ENCODE measurements around the gene CD58.

Gene CD58

DNA sequence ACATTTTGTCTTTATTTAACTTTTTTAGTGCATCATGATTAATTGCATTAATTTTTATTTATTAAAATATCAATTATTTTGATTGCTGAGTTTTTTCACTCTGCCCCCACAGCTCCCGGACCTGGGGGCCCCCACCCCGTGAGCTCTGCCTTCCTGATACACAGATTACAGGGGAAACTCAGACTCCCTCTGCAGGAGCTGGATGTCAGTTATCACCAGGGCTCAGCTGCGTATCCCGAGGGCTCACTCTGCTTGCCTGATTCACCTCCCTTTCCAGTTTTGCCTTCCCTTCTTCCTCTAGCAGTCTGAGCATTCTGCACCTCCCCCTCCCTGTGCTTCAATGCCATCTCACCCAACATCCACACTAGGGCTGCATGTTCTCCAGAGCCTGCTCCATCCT is 99.6 kb downstream of the CD58 start:
- Histone ChIP-seq H3K27me3 (replicated peaks; ENCODE audit: control insufficient read depth, insufficient read depth, low read length) (no peaks in the 10 kb centered on the region), H3K36me3 (ENCODE audit: control insufficient read depth, insufficient read depth, low read length) (no peaks in the 10 kb centered on the region), H3K4me3 (replicated peaks; ENCODE audit: low read depth, low read length) (no peak overlapping the region)
- no peak for DNase-seq (ENCODE audit: extremely low read depth, insufficient read length)
- no peak for TF ChIP-seq CTCF (IDR thresholded peaks at IDR 0.05; ENCODE audit: insufficient read depth, low read length, poor library complexity, severe bottlenecking)

- Histone ChIP-seq H3K27me3 (replicated peaks; ENCODE audit: control insufficient read depth, insufficient read depth, low read length) (no peaks in the 10 kb centered on the region), H3K4me3 (replicated peaks; ENCODE audit: low read depth, low read length) (no peak overlapping the region), H3K36me3 (ENCODE audit: control insufficient read depth, insufficient read depth, low read length) (no peaks in the 10 kb centered on the region)
- TF ChIP-seq CTCF (IDR thresholded peaks at IDR 0.05; ENCODE audit: insufficient read depth, low read length, poor library complexity, severe bottlenecking), result no peak
- DNase-seq (ENCODE audit: extremely low read depth, insufficient read length), result no peak
Observed at GRCh38 chr1:116470671-116471070, 100.2 kb downstream of the CD58 start.

GRCh38 chr1:116466810-116467557 is 103.8 kb downstream of the CD58 start:
- H3K36me3 ChIP-seq (ENCODE audit: control insufficient read depth, insufficient read depth, low read length), result no peaks in the 10 kb centered on the region
- H3K4me3 ChIP-seq (replicated peaks; ENCODE audit: low read depth, low read length), result no peak overlapping the region
- no peak for DNase-seq (ENCODE audit: extremely low read depth, insufficient read length)
- TF ChIP-seq CTCF (IDR thresholded peaks at IDR 0.05; ENCODE audit: insufficient read depth, low read length, poor library complexity, severe bottlenecking), result no peak
- no peaks in the 10 kb centered on the region for H3K27me3 ChIP-seq (replicated peaks; ENCODE audit: control insufficient read depth, insufficient read depth, low read length)

DNA sequence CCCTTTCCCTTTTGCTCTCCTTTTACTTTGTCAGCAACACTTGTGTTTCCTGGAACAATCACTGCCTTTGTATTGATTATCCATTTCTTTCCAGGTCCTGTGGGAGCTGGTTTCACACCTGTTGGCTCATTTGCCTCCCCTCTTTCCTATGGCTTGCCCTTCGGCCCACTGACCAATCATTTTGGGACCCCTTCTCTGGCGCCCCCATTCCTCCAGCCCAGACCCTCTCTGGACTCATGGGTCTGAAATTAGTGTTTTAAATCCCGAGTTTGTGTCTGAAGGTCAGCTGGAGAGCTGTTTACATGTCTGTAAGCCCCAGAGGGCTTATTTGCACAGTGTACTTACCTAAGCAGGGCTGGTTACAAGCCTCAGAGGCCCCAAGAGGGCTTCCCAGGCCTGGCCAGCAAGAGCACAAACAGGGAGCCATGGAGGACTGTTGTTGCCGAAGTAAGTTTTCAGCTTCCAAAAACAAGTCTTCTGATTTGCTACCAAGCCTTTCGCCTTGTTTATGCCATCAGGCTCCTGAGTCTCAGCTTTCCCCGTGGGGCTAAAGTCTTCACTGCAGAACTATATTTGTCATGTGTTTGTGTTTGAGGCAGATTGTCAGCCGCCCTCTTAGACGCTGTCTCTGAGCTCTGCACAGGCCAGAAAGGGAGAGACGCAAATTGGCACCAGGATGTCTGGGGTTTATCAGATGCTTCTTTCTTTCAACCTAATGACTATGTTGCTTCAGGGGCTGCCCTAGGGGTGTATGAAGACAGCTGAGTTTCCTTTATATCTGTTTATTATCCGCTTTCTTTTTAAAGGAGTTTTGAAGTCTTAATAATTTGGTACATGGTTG is 104.8 kb downstream of the CD58 start:
- H3K36me3 ChIP-seq (ENCODE audit: control insufficient read depth, insufficient read depth, low read length), result no peaks in the 10 kb centered on the region
- no peaks in the 10 kb centered on the region for H3K27me3 ChIP-seq (replicated peaks; ENCODE audit: control insufficient read depth, insufficient read depth, low read length)
- no peak for DNase-seq (ENCODE audit: extremely low read depth, insufficient read length)
- no peak for TF ChIP-seq CTCF (IDR thresholded peaks at IDR 0.05; ENCODE audit: insufficient read depth, low read length, poor library complexity, severe bottlenecking)
- H3K4me3 ChIP-seq (replicated peaks; ENCODE audit: low read depth, low read length), result no peak overlapping the region

DNA sequence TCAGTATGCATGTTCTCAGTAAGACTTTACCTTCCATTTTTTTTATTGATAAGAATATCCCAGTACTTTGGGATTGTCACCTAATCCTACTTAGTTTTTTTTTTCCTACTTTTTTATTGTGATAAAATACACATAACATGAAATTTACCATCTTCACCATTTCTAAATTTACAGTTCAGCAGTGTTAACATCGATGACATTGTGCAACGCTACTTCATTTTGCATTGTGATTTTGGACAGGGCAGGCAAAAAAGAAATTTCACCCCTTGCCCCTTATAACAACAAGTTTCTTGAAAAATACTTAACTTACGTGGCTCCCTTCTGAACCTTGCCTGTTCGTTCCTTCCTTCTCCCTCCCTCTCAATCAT is 105.4 kb downstream of the CD58 start:
- H3K36me3 ChIP-seq (ENCODE audit: control insufficient read depth, insufficient read depth, low read length), result no peaks in the 10 kb centered on the region
- no peak for TF ChIP-seq CTCF (IDR thresholded peaks at IDR 0.05; ENCODE audit: insufficient read depth, low read length, poor library complexity, severe bottlenecking)
- no peak for DNase-seq (ENCODE audit: extremely low read depth, insufficient read length)
- H3K27me3 ChIP-seq (replicated peaks; ENCODE audit: control insufficient read depth, insufficient read depth, low read length), result no peaks in the 10 kb centered on the region
- H3K4me3 ChIP-seq (replicated peaks; ENCODE audit: low read depth, low read length), result no peak overlapping the region
